Lower lobe of right lung (tissue), 2 donors: Measurements from ENCODE around the gene HECW1. TPM values are rescaled to one million over a fixed set of nuclear protein-coding genes. Genes with fewer than 3 reads are reported as not detected.

Experiments used
- ATAC-seq, 2 donors: fragments of 200-7000 bp; cut with Tn5 transposase; one replicate each; pipeline ENCODE4 v1.9.1; 2020 to 2022; ENCODE audit warnings: mild to moderate bottlenecking in 2 of 2, moderate library complexity in 2 of 2
- DNase-seq: peaks from one replicate; pipeline ENCODE4 v3.0.0-alpha.2; 2020
- H3K27ac ChIP-seq: fragments of 200-600 bp; one replicate; pipeline ENCODE4 v1.8.0; 2022
- H3K27me3 ChIP-seq: fragments of 200-600 bp; one replicate; pipeline ENCODE4 v1.8.0; 2022; ENCODE audit warnings: low read depth
- H3K36me3 ChIP-seq: fragments of 200-600 bp; one replicate; pipeline ENCODE4 v1.8.0; 2022; ENCODE audit warnings: mild to moderate bottlenecking
- H3K4me1 ChIP-seq: fragments of 200-600 bp; one replicate; pipeline ENCODE4 v1.8.0; 2022
- H3K4me3 ChIP-seq: fragments of 200-600 bp; one replicate; pipeline ENCODE4 v1.8.0; 2022; ENCODE audit warnings: mild to moderate bottlenecking
- H3K9me3 ChIP-seq: fragments of 200-600 bp; one replicate; pipeline ENCODE4 v1.8.0; 2022
- intact Hi-C: fragments of 100-400 bp; cut with DNase I; formaldehyde crosslinking; loops from one replicate; pipeline ENCODE4 v1.11.0; 2022
- total RNA-seq: library from RNA; stranded (reverse); fragmentation: NEBNext Ultra II Directional; extraction: Animal tissue kit (Norgen Biotek cat#: 25700); gene quantifications from one replicate; pipeline ENCODE4 v1.2.1, GENCODE V29; 2021
- TF ChIP-seq, protein P1 (sequence below): fragments of 200-600 bp; IDR thresholded peaks from one replicate; pipeline ENCODE4 v1.8.0; 2022; ENCODE audit warnings: antibody characterized with exemption, mild to moderate bottlenecking
- donor health status: DM: no; HTN: yes; CAD: no; lungs with severe emphysema.

HECW1 gene
- total RNA-seq, 1 donor from 2014 or later: 0.06 TPM

DNA sequence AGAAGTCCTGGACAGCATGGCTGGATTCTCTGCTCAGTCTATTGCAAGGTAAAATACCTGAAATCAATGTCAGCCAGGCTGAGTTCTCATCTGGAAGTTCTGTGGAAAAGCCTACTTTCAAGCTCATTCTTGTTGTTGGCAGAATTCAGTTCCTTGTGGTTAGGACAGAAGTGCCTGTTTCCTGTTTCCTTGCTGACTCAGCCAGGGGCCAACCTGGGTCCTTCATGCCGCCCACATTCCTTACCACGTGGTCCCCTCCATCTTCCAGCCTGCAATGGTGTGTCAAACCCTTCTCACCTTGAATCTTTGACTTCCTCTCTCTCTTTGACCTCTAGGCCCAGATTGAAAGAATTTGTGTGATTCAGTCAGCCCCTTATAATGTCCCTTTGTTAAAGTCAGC lies 273.4 kb downstream of the HECW1 start:
- Histone ChIP-seq H3K4me3 (no peak overlapping the region), H3K9me3 (no peaks in the 10 kb centered on the region), H3K4me1 (no peaks in the 10 kb centered on the region), H3K36me3 (no peaks in the 10 kb centered on the region), H3K27me3 (no peaks in the 10 kb centered on the region), H3K27ac (no peak overlapping the region)
- TF ChIP-seq, protein P1, sequence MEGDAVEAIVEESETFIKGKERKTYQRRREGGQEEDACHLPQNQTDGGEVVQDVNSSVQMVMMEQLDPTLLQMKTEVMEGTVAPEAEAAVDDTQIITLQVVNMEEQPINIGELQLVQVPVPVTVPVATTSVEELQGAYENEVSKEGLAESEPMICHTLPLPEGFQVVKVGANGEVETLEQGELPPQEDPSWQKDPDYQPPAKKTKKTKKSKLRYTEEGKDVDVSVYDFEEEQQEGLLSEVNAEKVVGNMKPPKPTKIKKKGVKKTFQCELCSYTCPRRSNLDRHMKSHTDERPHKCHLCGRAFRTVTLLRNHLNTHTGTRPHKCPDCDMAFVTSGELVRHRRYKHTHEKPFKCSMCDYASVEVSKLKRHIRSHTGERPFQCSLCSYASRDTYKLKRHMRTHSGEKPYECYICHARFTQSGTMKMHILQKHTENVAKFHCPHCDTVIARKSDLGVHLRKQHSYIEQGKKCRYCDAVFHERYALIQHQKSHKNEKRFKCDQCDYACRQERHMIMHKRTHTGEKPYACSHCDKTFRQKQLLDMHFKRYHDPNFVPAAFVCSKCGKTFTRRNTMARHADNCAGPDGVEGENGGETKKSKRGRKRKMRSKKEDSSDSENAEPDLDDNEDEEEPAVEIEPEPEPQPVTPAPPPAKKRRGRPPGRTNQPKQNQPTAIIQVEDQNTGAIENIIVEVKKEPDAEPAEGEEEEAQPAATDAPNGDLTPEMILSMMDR: no peak
- intact Hi-C loops: no loop called here
- no peak for DNase-seq
- ATAC-seq: no peak

DNA sequence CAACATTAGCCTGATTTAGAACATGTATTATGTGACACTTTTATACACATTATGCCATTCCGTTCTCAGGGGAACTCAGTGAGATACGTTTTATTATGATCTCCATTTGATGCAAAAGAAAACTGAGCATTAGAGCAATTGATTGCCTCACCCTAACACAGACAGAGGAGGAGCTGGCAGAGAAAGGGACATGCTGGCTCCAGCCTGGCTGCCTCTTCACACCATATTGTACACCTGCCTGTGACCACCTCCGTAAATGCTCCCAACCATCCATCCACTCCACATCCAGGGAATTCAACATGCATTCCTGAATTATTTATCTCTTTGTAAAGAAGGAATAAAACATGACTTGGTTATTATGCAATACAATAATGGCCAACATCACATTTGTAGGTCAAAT lies 275.5 kb downstream of the HECW1 start:
- intact Hi-C loops: no loop called here

DNA sequence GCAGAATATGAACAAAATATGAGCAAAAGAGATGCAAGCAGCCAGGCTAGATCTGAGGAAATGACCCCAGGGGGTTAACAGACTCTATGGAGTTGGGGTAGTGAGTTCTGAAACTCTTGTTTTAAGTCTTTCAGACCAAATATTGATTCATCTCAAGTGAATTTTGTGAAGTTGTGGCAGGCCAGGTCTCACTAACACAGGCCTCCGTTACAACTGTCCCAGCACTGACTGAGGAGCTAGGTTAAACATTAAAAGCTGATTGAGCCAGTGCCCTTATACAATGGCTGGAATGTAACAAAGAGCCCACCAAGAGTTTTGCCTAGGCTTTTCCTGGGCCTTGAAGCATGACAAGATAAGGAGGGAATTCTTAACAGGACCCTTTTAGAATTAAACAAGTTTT lies 278.1 kb downstream of the HECW1 start:
- Histone ChIP-seq H3K36me3 (no peaks in the 10 kb centered on the region), H3K4me3 (no peak overlapping the region), H3K9me3 (no peaks in the 10 kb centered on the region), H3K27me3 (peaks cover 3% of the 10 kb centered on the region), H3K27ac (no peak overlapping the region), H3K4me1 (no peaks in the 10 kb centered on the region)
- DNase-seq (no peak), ATAC-seq (no peak)
- intact Hi-C loops: no loop called here
- TF ChIP-seq, protein P1: no peak

More for the DNA sequence above, 275.5 kb downstream of the HECW1 start:
- H3K4me1 ChIP-seq: no peaks in the 10 kb centered on the region
- TF ChIP-seq, protein P1: no peak
- no peaks in the 10 kb centered on the region for H3K9me3 ChIP-seq
- H3K27me3 ChIP-seq: no peaks in the 10 kb centered on the region
- no peak overlapping the region for H3K4me3 ChIP-seq
- ATAC-seq (no peak), DNase-seq (no peak)
- no peak overlapping the region for H3K27ac ChIP-seq
- no peaks in the 10 kb centered on the region for H3K36me3 ChIP-seq

DNA sequence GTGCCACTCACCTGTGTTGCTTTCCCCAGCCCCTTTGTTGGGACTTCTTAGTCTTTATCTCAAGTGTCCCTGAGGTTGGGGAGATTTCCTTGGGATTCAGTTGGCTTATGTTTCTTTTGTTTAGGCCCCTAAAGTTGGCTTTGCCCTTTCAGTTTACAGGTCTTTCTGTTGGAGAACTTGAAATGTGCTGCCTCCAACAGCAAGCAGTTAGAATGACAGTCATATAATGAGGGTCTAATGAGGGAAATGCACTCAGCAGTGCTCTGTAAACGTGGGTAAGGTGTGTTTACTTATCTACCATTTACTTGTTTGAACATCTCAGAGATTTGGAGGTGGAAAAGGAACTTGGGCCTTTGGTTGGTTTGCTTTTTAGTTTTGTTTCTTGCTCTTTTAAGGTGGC lies 279.1 kb downstream of the HECW1 start:
- no peak for ATAC-seq
- Histone ChIP-seq H3K9me3 (no peaks in the 10 kb centered on the region), H3K27me3 (peaks cover 4% of the 10 kb centered on the region), H3K36me3 (no peaks in the 10 kb centered on the region), H3K4me3 (no peak overlapping the region), H3K27ac (no peak overlapping the region), H3K4me1 (no peaks in the 10 kb centered on the region)
- TF ChIP-seq, protein P1: no peak
- DNase-seq: no peak
- intact Hi-C loops: no loop called here

DNA sequence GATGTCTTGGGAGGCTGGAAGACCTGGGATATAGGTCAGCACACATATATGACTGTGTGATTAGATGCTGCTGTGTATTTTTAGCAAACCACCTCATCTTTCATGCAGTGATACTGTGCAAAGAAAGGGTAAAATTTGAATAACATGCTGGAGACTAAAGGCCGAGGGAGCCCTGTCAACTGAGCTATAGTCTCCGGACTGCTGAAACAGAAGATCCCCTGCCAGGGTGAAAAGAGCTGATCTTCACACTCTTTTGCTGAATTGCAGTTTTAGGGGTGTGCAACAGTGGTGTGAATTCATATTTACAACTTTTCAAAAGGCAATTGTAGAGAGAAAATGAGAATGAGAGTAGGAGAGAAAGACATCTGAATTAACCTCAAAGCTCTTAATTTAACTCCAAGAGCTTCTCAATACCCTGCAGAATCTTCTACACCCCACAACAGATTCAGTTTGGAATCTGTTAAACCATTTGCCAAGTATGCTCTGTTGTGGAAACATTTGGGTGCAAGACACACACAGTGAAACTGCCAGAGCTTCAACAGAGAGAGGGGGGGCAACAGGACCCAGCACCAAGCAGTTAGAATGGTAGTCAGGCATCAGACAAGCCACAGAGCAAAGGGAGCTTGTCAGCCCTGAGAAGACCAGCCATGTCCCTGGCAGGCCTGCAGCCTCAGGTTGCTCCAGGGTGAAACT lies 280.3 kb downstream of the HECW1 start:
- Histone ChIP-seq H3K4me1 (no peaks in the 10 kb centered on the region), H3K27me3 (peaks cover 4% of the 10 kb centered on the region), H3K9me3 (no peaks in the 10 kb centered on the region), H3K36me3 (no peaks in the 10 kb centered on the region), H3K27ac (no peak overlapping the region), H3K4me3 (no peak overlapping the region)
- ATAC-seq (no peak), DNase-seq (no peak)
- TF ChIP-seq, protein P1: no peak
- intact Hi-C loops: no loop called here
